ENCODE results near the gene SARDH.
"Not testable (repeated sequence)": the region's sequence is repeated elsewhere in the genome, so short reads cannot be mapped to it uniquely, and the experiment has no call there.

Gene SARDH

GRCh38 chr9:133682818-133683585 is 55.1 kb downstream of the SARDH start:
- H3K4me1 ChIP-seq (ENCODE audit: control insufficient read depth, insufficient read depth, low read length, poor library complexity, severe bottlenecking) = peaks cover 37% of the 10 kb centered on the region
- no peak for DNase-seq
- H3K9me3 ChIP-seq (ENCODE audit: control insufficient read depth, low read length) = no peaks in the 10 kb centered on the region
- H3K27me3 ChIP-seq (replicated peaks; ENCODE audit: control insufficient read depth, insufficient read depth, low read length, poor library complexity, severe bottlenecking) = no peaks in the 10 kb centered on the region
- peak overlapping the region; percentile 86 for H3K27ac ChIP-seq (ENCODE audit: insufficient read depth, low read length, poor library complexity, severe bottlenecking)
- no peaks in the 10 kb centered on the region for H3K36me3 ChIP-seq (ENCODE audit: control insufficient read depth, insufficient read depth, low read length)
- H3K4me3 ChIP-seq (ENCODE audit: insufficient read depth, low read depth, low read length, poor library complexity, severe bottlenecking) = no peak overlapping the region

GRCh38 chr9:133681658-133682306 is 56.4 kb downstream of the SARDH start:
- Histone ChIP-seq H3K36me3 (ENCODE audit: control insufficient read depth, insufficient read depth, low read length) (no peaks in the 10 kb centered on the region), H3K27ac (ENCODE audit: insufficient read depth, low read length, poor library complexity, severe bottlenecking) (no peak overlapping the region), H3K4me3 (ENCODE audit: insufficient read depth, low read depth, low read length, poor library complexity, severe bottlenecking) (no peak overlapping the region), H3K4me1 (ENCODE audit: control insufficient read depth, insufficient read depth, low read length, poor library complexity, severe bottlenecking) (peaks cover 49% of the 10 kb centered on the region), H3K9me3 (ENCODE audit: control insufficient read depth, low read length) (no peaks in the 10 kb centered on the region), H3K27me3 (replicated peaks; ENCODE audit: control insufficient read depth, insufficient read depth, low read length, poor library complexity, severe bottlenecking) (no peaks in the 10 kb centered on the region)
- no peak for DNase-seq

- DNase-seq = no peak
- no peak overlapping the region for H3K27ac ChIP-seq (ENCODE audit: insufficient read depth, low read length, poor library complexity, severe bottlenecking)
- no peak overlapping the region for H3K4me3 ChIP-seq (ENCODE audit: insufficient read depth, low read depth, low read length, poor library complexity, severe bottlenecking)
- no peaks in the 10 kb centered on the region for H3K9me3 ChIP-seq (ENCODE audit: control insufficient read depth, low read length)
- peaks cover 56% of the 10 kb centered on the region for H3K4me1 ChIP-seq (ENCODE audit: control insufficient read depth, insufficient read depth, low read length, poor library complexity, severe bottlenecking)
- no peaks in the 10 kb centered on the region for H3K27me3 ChIP-seq (replicated peaks; ENCODE audit: control insufficient read depth, insufficient read depth, low read length, poor library complexity, severe bottlenecking)
- no peaks in the 10 kb centered on the region for H3K36me3 ChIP-seq (ENCODE audit: control insufficient read depth, insufficient read depth, low read length)
Measured at GRCh38 chr9:133680976-133681657, 57.0 kb downstream of the SARDH start.

- H3K27me3 ChIP-seq (replicated peaks; ENCODE audit: control insufficient read depth, insufficient read depth, low read length, poor library complexity, severe bottlenecking) = no peaks in the 10 kb centered on the region
Measured at GRCh38 chr9:133680250-133680975, 57.7 kb downstream of the SARDH start.

GRCh38 chr9:133679466-133680061 is 58.6 kb downstream of the SARDH start:
- Histone ChIP-seq H3K4me3 (ENCODE audit: insufficient read depth, low read depth, low read length, poor library complexity, severe bottlenecking) (no peak overlapping the region), H3K27ac (ENCODE audit: insufficient read depth, low read length, poor library complexity, severe bottlenecking) (no peak overlapping the region), H3K27me3 (replicated peaks; ENCODE audit: control insufficient read depth, insufficient read depth, low read length, poor library complexity, severe bottlenecking) (no peaks in the 10 kb centered on the region), H3K9me3 (ENCODE audit: control insufficient read depth, low read length) (no peaks in the 10 kb centered on the region), H3K36me3 (ENCODE audit: control insufficient read depth, insufficient read depth, low read length) (no peaks in the 10 kb centered on the region), H3K4me1 (ENCODE audit: control insufficient read depth, insufficient read depth, low read length, poor library complexity, severe bottlenecking) (peaks cover 56% of the 10 kb centered on the region)
- no peak for DNase-seq

More at GRCh38 chr9:133680250-133680975, 57.7 kb downstream of the SARDH start:
- no peaks in the 10 kb centered on the region for H3K9me3 ChIP-seq (ENCODE audit: control insufficient read depth, low read length)
- no peak overlapping the region for H3K27ac ChIP-seq (ENCODE audit: insufficient read depth, low read length, poor library complexity, severe bottlenecking)
- peaks cover 58% of the 10 kb centered on the region for H3K4me1 ChIP-seq (ENCODE audit: control insufficient read depth, insufficient read depth, low read length, poor library complexity, severe bottlenecking)
- no peaks in the 10 kb centered on the region for H3K36me3 ChIP-seq (ENCODE audit: control insufficient read depth, insufficient read depth, low read length)
- no peak overlapping the region for H3K4me3 ChIP-seq (ENCODE audit: insufficient read depth, low read depth, low read length, poor library complexity, severe bottlenecking)
- DNase-seq = no peak

- Histone ChIP-seq H3K4me3 (ENCODE audit: insufficient read depth, low read depth, low read length, poor library complexity, severe bottlenecking) (no peak overlapping the region), H3K4me1 (ENCODE audit: control insufficient read depth, insufficient read depth, low read length, poor library complexity, severe bottlenecking) (peaks cover 51% of the 10 kb centered on the region), H3K9me3 (ENCODE audit: control insufficient read depth, low read length) (no peaks in the 10 kb centered on the region), H3K27ac (ENCODE audit: insufficient read depth, low read length, poor library complexity, severe bottlenecking) (no peak overlapping the region), H3K36me3 (ENCODE audit: control insufficient read depth, insufficient read depth, low read length) (no peaks in the 10 kb centered on the region), H3K27me3 (replicated peaks; ENCODE audit: control insufficient read depth, insufficient read depth, low read length, poor library complexity, severe bottlenecking) (no peaks in the 10 kb centered on the region)
- DNase-seq = no peak
Measured at GRCh38 chr9:133679056-133679455, 59.1 kb downstream of the SARDH start.

GRCh38 chr9:133677126-133678010 is 60.8 kb downstream of the SARDH start:
- Histone ChIP-seq H3K27me3 (replicated peaks; ENCODE audit: control insufficient read depth, insufficient read depth, low read length, poor library complexity, severe bottlenecking) (no peaks in the 10 kb centered on the region), H3K4me1 (ENCODE audit: control insufficient read depth, insufficient read depth, low read length, poor library complexity, severe bottlenecking) (peaks cover 35% of the 10 kb centered on the region), H3K36me3 (ENCODE audit: control insufficient read depth, insufficient read depth, low read length) (no peaks in the 10 kb centered on the region), H3K9me3 (ENCODE audit: control insufficient read depth, low read length) (no peaks in the 10 kb centered on the region), H3K27ac (ENCODE audit: insufficient read depth, low read length, poor library complexity, severe bottlenecking) (peak overlapping the region; percentile 86), H3K4me3 (ENCODE audit: insufficient read depth, low read depth, low read length, poor library complexity, severe bottlenecking) (no peak overlapping the region)
- peak; percentile 40 to 64 (median 45) for DNase-seq

- Histone ChIP-seq H3K36me3 (ENCODE audit: control insufficient read depth, insufficient read depth, low read length) (no peaks in the 10 kb centered on the region), H3K27ac (ENCODE audit: insufficient read depth, low read length, poor library complexity, severe bottlenecking) (peak overlapping the region; percentile 86), H3K27me3 (replicated peaks; ENCODE audit: control insufficient read depth, insufficient read depth, low read length, poor library complexity, severe bottlenecking) (no peaks in the 10 kb centered on the region), H3K4me1 (ENCODE audit: control insufficient read depth, insufficient read depth, low read length, poor library complexity, severe bottlenecking) (peaks cover 29% of the 10 kb centered on the region), H3K9me3 (ENCODE audit: control insufficient read depth, low read length) (no peaks in the 10 kb centered on the region), H3K4me3 (ENCODE audit: insufficient read depth, low read depth, low read length, poor library complexity, severe bottlenecking) (no peak overlapping the region)
- no peak for DNase-seq
Measured at GRCh38 chr9:133676450-133676849, 61.7 kb downstream of the SARDH start.

GRCh38 chr9:133675796-133676195 is 62.4 kb downstream of the SARDH start:
- H3K4me1 ChIP-seq (ENCODE audit: control insufficient read depth, insufficient read depth, low read length, poor library complexity, severe bottlenecking) = peaks cover 24% of the 10 kb centered on the region
- H3K4me3 ChIP-seq (ENCODE audit: insufficient read depth, low read depth, low read length, poor library complexity, severe bottlenecking); H3K9me3 ChIP-seq (ENCODE audit: control insufficient read depth, low read length); H3K36me3 ChIP-seq (ENCODE audit: control insufficient read depth, insufficient read depth, low read length); DNase-seq; H3K27me3 ChIP-seq (replicated peaks; ENCODE audit: control insufficient read depth, insufficient read depth, low read length, poor library complexity, severe bottlenecking): not testable (repeated sequence)
- H3K27ac ChIP-seq (ENCODE audit: insufficient read depth, low read length, poor library complexity, severe bottlenecking) = peak overlapping the region; percentile 86

Data from effector memory CD4-positive, alpha-beta T cell (primary cell).